PC-3 (cell line): Measurements from ENCODE around the gene GMDS. TPM values are rescaled to one million over a fixed set of nuclear protein-coding genes. Genes with fewer than 3 reads are reported as not detected.

Experiments
- ATAC-seq: fragments of 200-7000 bp; cut with Tn5 transposase; 2 replicates; pipeline ENCODE4 v1.9.1; 2020; ENCODE audit warnings: mild to moderate bottlenecking, moderate library complexity
- BruUV-seq: library from RNA; stranded (reverse); fragments of 400-500 nt; replicated peaks from 2 replicates; lab custom pipeline; 2021; lab: Mats Ljungman, UMichigan
- CTCF ChIA-PET: fragments of 300-600 bp; sonication (Branson Sonifier 250); formaldehyde crosslinking; loops from one replicate; lab custom pipeline; 2022; ENCODE audit warnings: antibody characterized with exemption; lab: Charles Lee
- POLR2A ChIA-PET: fragments of 300-600 bp; sonication (Branson Sonifier 250); formaldehyde crosslinking; loops from one replicate; lab custom pipeline; 2022; ENCODE audit warnings: antibody characterized with exemption; ENCODE audit not compliant: unreplicated experiment; lab: Charles Lee
- DNase-seq: peaks from one replicate; pipeline ENCODE4 v3.0.0-alpha.2; 2015
- H2AFZ ChIP-seq: fragments of 300-600 bp; sonication (generic); 2 replicates; pipeline ENCODE4 v1.6.0; 2016; ENCODE audit warnings: antibody characterized with exemption, low read length
- H3F3A ChIP-seq: fragments of 300-600 bp; sonication (generic); one replicate; pipeline ENCODE4 v1.6.0; 2017; ENCODE audit warnings: antibody characterized with exemption, low read length, control low read depth, mild to moderate bottlenecking; ENCODE audit not compliant: unreplicated experiment
- H3K27ac ChIP-seq: fragments of 300-600 bp; sonication (generic); 2 replicates; pipeline ENCODE4 v1.5.1; 2016; ENCODE audit warnings: mild to moderate bottlenecking, low read length
- H3K27me3 ChIP-seq: fragments of 300-600 bp; sonication (generic); 2 replicates; pipeline ENCODE4 v1.6.1; 2016; ENCODE audit warnings: low read length, mixed read lengths
- H3K36me3 ChIP-seq: fragments of 300-600 bp; sonication (generic); 2 replicates; pipeline ENCODE4 v1.6.1; 2016; ENCODE audit warnings: low read depth, mixed run types, low read length, mixed read lengths
- H3K4me1 ChIP-seq: fragments of 300-600 bp; sonication (generic); 2 replicates; pipeline ENCODE4 v1.5.1; 2016; ENCODE audit warnings: low read length; ENCODE audit not compliant: insufficient read depth
- H3K4me2 ChIP-seq: fragments of 300-600 bp; sonication (generic); 2 replicates; pipeline ENCODE4 v1.6.0; 2016; ENCODE audit warnings: low read length
- H3K4me3 ChIP-seq: fragments of 300-600 bp; sonication (generic); 2 replicates; pipeline ENCODE4 v1.5.1; 2016; ENCODE audit warnings: mild to moderate bottlenecking, low read length, mixed read lengths
- H3K79me2 ChIP-seq: fragments of 300-600 bp; sonication (generic); 2 replicates; pipeline ENCODE4 v1.6.1; 2017; ENCODE audit warnings: low read length, mixed read lengths
- H3K9ac ChIP-seq: fragments of 300-600 bp; sonication (generic); 2 replicates; pipeline ENCODE4 v1.6.0; 2016; ENCODE audit warnings: mild to moderate bottlenecking, low read length
- H3K9me2 ChIP-seq: fragments of 300-600 bp; sonication (generic); replicated peaks from 2 replicates; pipeline ENCODE4 v1.6.1; 2016; ENCODE audit warnings: mixed run types, low read length, mixed read lengths
- H3K9me3 ChIP-seq: fragments of 300-600 bp; sonication (generic); 2 replicates; pipeline ENCODE4 v1.6.1; 2016; ENCODE audit warnings: low read length, mixed read lengths
- H4K20me1 ChIP-seq: fragments of 300-600 bp; sonication (generic); 2 replicates; pipeline ENCODE4 v1.6.1; 2016; ENCODE audit warnings: low read length, mixed read lengths
- CTCF ChIP-seq: fragments of 300-600 bp; sonication (generic); conservative IDR thresholded peaks from 2 replicates; pipeline ENCODE4 v1.5.1; 2017; ENCODE audit warnings: antibody characterized with exemption, low read depth, mild to moderate bottlenecking, low read length
- EZH2 ChIP-seq: fragments of 300-600 bp; sonication (generic); IDR thresholded peaks from one replicate; pipeline ENCODE4 v1.6.1; 2017; ENCODE audit warnings: antibody characterized with exemption, mild to moderate bottlenecking, low read length; ENCODE audit not compliant: unreplicated experiment
- EZH2phosphoT487 ChIP-seq: fragments of 300-600 bp; sonication (generic); IDR thresholded peaks from 2 replicates; pipeline ENCODE4 v1.6.1; 2018; ENCODE audit warnings: mild to moderate bottlenecking, antibody characterized with exemption, low read length, borderline replicate concordance
- intact Hi-C: fragments of 100-400 bp; cut with micrococcal nuclease; formaldehyde crosslinking; loops from 2 replicates; pipeline ENCODE4 v1.9.0; 2023
- total RNA-seq: library from RNA; depleted of rRNA; stranded (reverse); fragments of >200 nt; gene quantifications from 2 replicates; pipeline ENCODE4 v1.2.3, GENCODE V29; 2014

GMDS gene
- total RNA-seq, 1 experiment from 2014 or later = 18.3 TPM

GRCh38 chr6:1598433-1598832, 647.0 kb downstream of the GMDS start:
- Histone ChIP-seq H3K9ac (peak overlapping the region; percentile 20; the same call in 1 of the 2 replicates), H2AFZ (peak overlapping the region; percentile 24; the same call in 1 of the 2 replicates), H3K9me3 (no peaks in the 10 kb centered on the region), H3K4me1 (peaks cover 39% of the 10 kb centered on the region), H3K4me2 (peak overlapping the region; percentile 38; the same call in 1 of the 2 replicates), H3K9me2 (no peaks in the 10 kb centered on the region), H3F3A (no peaks in the 10 kb centered on the region), H3K79me2 (no peaks in the 10 kb centered on the region), H3K36me3 (no peaks in the 10 kb centered on the region), H4K20me1 (no peaks in the 10 kb centered on the region), H3K4me3 (no peak overlapping the region), H3K27me3 (peaks cover 13% of the 10 kb centered on the region), H3K27ac (peak overlapping the region; percentile 42)
- DNase-seq (no peak), ATAC-seq (no peak)
- CTCF ChIA-PET = interaction anchor here (0.7 kb wide), 1 partner anchor 88 kb away, joined by 5 read pairs; no protein-coding TSS in a partner anchor
- BruUV-seq = no TSS peak
- TF ChIP-seq CTCF (no peak), EZH2phosphoT487 (no peak), EZH2 (no peak)
- intact Hi-C loops = no loop called here
- POLR2A ChIA-PET = interaction anchor here (0.6 kb wide), 1 partner anchor 647 kb away, joined by 3 read pairs; the partner anchor contains the start of gene GMDS

GRCh38 chr6:1597924-1598323, 647.5 kb downstream of the GMDS start:
- ATAC-seq (peak; percentile 27), DNase-seq (peak; percentile 82)
- peaks cover 18% of the 10 kb centered on the region for H3K27me3 ChIP-seq
- POLR2A ChIA-PET = no interaction called here
- no peaks in the 10 kb centered on the region for H3K36me3 ChIP-seq
- no peaks in the 10 kb centered on the region for H3K9me2 ChIP-seq
- no TSS peak for BruUV-seq
- H3K79me2 ChIP-seq = no peaks in the 10 kb centered on the region
- no peaks in the 10 kb centered on the region for H4K20me1 ChIP-seq
- peak overlapping the region; percentile 42 for H3K27ac ChIP-seq
- H3K9me3 ChIP-seq = no peaks in the 10 kb centered on the region
- H2AFZ ChIP-seq = peak overlapping the region; percentile 24; the same call in 1 of the 2 replicates
- H3K4me3 ChIP-seq = no peak overlapping the region
- intact Hi-C loops = loop anchor here (2.0 kb wide), 3 partner anchors 851 to 1147 kb away; no protein-coding TSS in a partner anchor
- 0 out of 2 replicates have a peak overlapping the region, but pooled peaks have one; percentile 20 for H3K9ac ChIP-seq
- no peaks in the 10 kb centered on the region for H3F3A ChIP-seq
- CTCF ChIA-PET = interaction anchor here (0.7 kb wide), 1 partner anchor 89 kb away, joined by 5 read pairs; no protein-coding TSS in a partner anchor
- TF ChIP-seq EZH2 = no peak
- peaks cover 39% of the 10 kb centered on the region for H3K4me1 ChIP-seq
- H3K4me2 ChIP-seq = peak overlapping the region; percentile 53

GRCh38 chr6:1597121-1597744, 648.2 kb downstream of the GMDS start:
- H3K4me1 ChIP-seq = peaks cover 39% of the 10 kb centered on the region
- peak overlapping the region; percentile 53 for H3K4me2 ChIP-seq
- H3F3A ChIP-seq = no peaks in the 10 kb centered on the region
- peaks cover 20% of the 10 kb centered on the region for H3K27me3 ChIP-seq
- H3K27ac ChIP-seq = peak overlapping the region; percentile 38
- DNase-seq (no peak), ATAC-seq (no peak)
- POLR2A ChIA-PET = no interaction called here
- intact Hi-C loops = loop anchor here (2.0 kb wide), 3 partner anchors 852 to 1148 kb away; no protein-coding TSS in a partner anchor
- no peaks in the 10 kb centered on the region for H3K9me3 ChIP-seq
- H2AFZ ChIP-seq = no peak overlapping the region
- H3K9ac ChIP-seq = no peak overlapping the region
- H3K36me3 ChIP-seq = no peaks in the 10 kb centered on the region
- H3K4me3 ChIP-seq = no peak overlapping the region
- CTCF ChIA-PET = no interaction called here
- H3K9me2 ChIP-seq = no peaks in the 10 kb centered on the region
- TF ChIP-seq CTCF = no peak
- no peak for TF ChIP-seq EZH2phosphoT487
- TF ChIP-seq EZH2 = no peak
- no peaks in the 10 kb centered on the region for H3K79me2 ChIP-seq
- H4K20me1 ChIP-seq = no peaks in the 10 kb centered on the region
- BruUV-seq = no TSS peak
